Omental fat pad (tissue), 4 donors: ENCODE data around the gene UVRAG. TPM values are rescaled to one million over a fixed set of nuclear protein-coding genes. Genes with fewer than 3 reads are reported as not detected.

Experiments used
- ATAC-seq: fragments of 150-250 bp; one replicate; pipeline ENCODE4 v1.9.1; 2016; ENCODE audit warnings: mild to moderate bottlenecking, moderate library complexity; ENCODE audit not compliant: low FRiP score
- DNase-seq: peaks from one replicate; pipeline ENCODE4 v3.0.0-alpha.2; 2019; ENCODE audit warnings: low spot score
- total RNA-seq, 4 donors: library from RNA; depleted of rRNA; stranded (reverse); fragments of >200 nt; gene quantifications; one replicate each; pipeline ENCODE4 v1.1.0, GENCODE V29; 2016
- TF ChIP-seq, protein P1 (sequence below), 3 donors: fragments of 450-650 bp; IDR thresholded peaks; one replicate each; pipeline ENCODE4 v1.5.1; 2016 to 2017; ENCODE audit warnings: antibody characterized with exemption in 3 of 3, mild to moderate bottlenecking in 3 of 3, moderate library complexity in 2 of 3

Gene UVRAG
- total RNA-seq, 4 donors from 2014 or later = 39.6 to 72.9 (median 61.5) TPM

DNA sequence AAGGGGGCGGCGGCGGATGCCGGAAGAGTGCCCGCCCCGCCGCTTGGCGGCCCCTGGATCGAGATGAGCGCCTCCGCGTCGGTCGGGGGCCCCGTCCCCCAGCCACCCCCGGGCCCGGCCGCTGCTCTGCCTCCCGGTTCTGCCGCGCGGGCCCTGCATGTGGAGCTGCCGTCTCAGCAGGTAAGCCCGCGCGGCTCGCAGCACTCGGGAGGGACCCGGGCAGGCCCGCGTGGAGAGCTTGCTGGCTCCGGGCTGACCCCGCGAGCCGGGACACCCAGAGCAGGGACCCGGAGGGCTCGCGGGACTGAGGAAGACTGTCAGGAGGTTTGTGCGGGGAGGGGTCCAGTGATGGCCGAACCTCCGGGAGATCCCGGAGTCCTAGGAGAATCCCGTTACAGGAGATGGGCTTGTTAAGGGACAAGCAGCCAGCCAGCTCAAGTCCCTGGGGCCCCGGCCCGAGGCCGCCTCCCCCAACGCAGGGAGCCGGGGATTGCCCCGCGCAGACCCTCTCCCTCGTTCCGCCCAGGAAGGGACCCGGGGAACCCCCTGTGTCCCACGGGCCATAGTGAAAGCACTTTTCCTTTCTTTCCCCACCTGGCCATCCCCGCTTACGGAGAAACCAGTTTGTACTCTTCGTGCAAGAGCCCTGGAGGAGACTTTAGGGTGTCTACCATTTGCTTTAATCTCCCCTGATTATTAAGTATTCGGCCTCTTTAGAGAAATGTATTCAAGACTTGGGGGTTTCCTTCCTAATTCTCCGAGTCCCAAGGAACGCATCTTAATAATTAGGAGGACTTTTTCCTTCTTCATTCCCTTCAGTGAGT lies 547 bp downstream of the UVRAG start:
- TF ChIP-seq, protein P1, sequence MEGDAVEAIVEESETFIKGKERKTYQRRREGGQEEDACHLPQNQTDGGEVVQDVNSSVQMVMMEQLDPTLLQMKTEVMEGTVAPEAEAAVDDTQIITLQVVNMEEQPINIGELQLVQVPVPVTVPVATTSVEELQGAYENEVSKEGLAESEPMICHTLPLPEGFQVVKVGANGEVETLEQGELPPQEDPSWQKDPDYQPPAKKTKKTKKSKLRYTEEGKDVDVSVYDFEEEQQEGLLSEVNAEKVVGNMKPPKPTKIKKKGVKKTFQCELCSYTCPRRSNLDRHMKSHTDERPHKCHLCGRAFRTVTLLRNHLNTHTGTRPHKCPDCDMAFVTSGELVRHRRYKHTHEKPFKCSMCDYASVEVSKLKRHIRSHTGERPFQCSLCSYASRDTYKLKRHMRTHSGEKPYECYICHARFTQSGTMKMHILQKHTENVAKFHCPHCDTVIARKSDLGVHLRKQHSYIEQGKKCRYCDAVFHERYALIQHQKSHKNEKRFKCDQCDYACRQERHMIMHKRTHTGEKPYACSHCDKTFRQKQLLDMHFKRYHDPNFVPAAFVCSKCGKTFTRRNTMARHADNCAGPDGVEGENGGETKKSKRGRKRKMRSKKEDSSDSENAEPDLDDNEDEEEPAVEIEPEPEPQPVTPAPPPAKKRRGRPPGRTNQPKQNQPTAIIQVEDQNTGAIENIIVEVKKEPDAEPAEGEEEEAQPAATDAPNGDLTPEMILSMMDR (IDR thresholded peaks at IDR 0.05) = no peak
- ATAC-seq (peak; percentile 37), DNase-seq (no peak)

DNA sequence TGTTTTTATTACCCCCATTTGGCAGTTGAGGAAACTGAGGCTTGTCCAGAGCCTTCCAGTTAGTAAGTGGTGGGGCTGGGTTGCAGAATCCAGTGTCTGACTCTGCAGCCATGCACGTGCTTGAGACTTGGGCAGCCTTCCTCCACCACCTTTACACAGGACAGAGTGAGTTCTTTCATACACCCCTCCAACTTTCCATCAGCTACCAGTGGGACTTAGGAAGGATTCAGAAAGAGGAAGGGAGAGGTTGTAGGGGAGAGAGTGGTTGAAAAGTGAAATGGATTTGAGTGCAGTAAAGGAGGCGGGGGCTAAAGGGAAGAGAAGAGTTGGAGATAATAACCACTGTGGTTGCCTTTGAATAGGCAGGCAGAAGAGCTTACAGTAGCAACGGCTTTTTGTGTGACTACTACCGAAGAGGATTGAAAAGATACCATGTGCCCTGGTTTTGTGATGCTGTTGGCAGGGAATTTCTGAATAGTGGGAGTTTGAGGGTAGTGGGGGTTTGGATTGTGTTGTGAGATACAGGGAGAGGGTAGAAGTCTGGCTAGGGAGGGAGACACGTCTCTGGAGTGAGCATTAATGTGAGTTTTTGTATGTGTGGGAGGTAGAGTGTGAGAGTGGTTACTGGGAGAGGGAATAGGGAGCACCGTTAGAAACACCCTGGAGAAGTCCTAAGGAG lies 1.7 kb downstream of the UVRAG start:
- ATAC-seq (no peak), DNase-seq (no peak)
- TF ChIP-seq, protein P1 (IDR thresholded peaks at IDR 0.05) = no peak

DNA sequence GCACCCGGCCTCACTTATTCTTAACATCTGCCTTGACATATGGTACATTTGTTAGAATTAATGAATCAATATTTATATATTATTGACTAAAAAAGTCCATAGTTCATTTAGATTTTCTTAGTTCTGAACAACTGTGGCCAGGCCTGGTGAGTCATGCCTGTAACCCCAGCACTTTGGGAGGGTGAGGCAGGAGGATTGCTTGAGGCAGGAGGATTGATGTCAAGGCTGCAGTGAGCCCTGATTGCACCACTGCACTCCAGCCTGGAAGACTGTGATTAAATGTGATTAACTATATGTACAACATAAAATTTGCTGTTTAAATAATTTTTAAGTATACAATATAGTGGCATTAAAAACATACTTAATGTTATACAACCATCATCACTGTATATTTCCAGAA lies 5.6 kb downstream of the UVRAG start:
- TF ChIP-seq, protein P1 (IDR thresholded peaks at IDR 0.05) = no peak
- ATAC-seq (peak; percentile 75), DNase-seq (no peak)

DNA sequence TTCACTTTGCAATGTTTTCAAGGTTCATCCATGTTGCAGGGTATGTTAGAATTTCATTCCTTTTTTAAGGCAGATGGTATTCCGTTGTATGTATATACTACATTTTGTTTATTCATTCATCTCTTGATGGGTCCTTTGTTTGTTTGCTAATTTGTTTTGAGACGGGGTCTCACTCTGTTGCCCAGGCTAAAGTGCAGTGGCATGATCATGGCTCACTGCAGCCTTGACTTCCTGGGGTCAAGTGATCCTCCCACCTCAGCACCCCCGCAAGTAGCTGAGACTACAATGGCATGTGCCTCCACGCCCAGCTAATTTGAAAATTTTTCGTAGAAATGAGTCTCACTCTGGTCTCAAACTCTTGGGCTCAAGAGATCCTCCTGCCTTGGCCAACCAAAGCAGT lies 6.2 kb downstream of the UVRAG start:
- no peak for ATAC-seq
- TF ChIP-seq, protein P1 (IDR thresholded peaks at IDR 0.05) = no peak
- DNase-seq = no peak

DNA sequence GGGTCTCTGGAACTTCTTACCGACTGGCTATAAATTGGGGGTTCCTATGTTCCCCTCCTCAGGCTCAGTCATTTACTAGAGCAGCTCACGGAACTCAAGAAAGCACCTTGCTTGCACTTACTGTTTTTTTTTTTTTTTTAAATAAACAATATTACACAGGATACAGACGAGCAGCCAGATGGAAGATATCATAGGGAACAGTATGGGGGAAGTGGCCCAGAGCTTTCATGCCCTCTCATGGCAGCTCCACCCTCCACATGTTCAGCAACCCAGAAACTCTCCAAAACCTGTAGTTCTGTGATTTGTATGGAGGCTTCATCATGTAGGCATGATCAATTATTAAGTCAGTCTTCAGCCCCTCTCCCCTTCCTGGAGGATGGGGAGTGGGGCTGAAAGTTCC lies 7.5 kb downstream of the UVRAG start:
- DNase-seq (no peak), ATAC-seq (no peak)
- TF ChIP-seq, protein P1 (IDR thresholded peaks at IDR 0.05) = no peak

DNA sequence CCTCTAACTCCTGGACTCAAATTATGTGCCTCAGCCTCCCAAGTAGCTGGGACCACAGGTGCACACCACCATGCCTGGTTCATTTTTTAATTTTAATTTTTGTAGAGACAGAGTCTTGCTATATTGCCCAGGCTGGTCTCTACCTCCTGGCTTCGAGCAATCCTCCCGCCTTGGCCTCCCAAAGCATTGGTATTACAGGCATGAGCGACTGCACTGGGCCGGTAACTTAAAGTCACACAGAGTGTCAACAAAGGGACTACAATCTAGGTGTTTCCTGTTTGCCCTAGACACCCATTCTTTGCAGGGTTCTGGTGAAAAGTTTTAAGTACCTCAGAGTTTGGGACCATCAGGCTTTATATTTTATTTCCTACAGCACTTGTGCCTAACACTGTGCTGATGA lies 8.4 kb downstream of the UVRAG start:
- DNase-seq (no peak), ATAC-seq (no peak)
- TF ChIP-seq, protein P1 (IDR thresholded peaks at IDR 0.05) = no peak
